IMR-90 (cell line): ENCODE results near the gene DPYD.

Experiments used
- NFE2L2 ChIP-seq: fragments of 150-350 bp; IDR thresholded peaks from 2 replicates; pipeline ENCODE4 v1.6.1; 2016; ENCODE audit warnings: low read depth, mild to moderate bottlenecking, low read length
- POLR2A ChIP-seq: IDR thresholded peaks from 2 replicates; pipeline ENCODE4 v1.6.1; 2012; ENCODE audit warnings: mild to moderate bottlenecking, low read depth, low read length

- TF ChIP-seq POLR2A (no peak), NFE2L2 (no peak)
These were observed 21.9 kb downstream of the DPYD start for GRCh38 chr1:97898948-97899347.
